Ovary (tissue), 9 donors: ENCODE results near the gene DDX54. TPM values are rescaled to one million over a fixed set of nuclear protein-coding genes. Genes with fewer than 3 reads are reported as not detected.

Source experiments
- DNase-seq, 5 donors: peaks; one replicate each; pipeline ENCODE4 v3.0.0-alpha.2; 2019 to 2020
- H3K27ac ChIP-seq, 2 donors: fragments of 200-600 bp; one replicate each; pipeline versions ENCODE4 v1.5.1 to v1.8.0; 2019 to 2022
- H3K27me3 ChIP-seq: fragments of 200-600 bp; one replicate; pipeline ENCODE4 v1.8.0; 2022
- H3K36me3 ChIP-seq: fragments of 200-600 bp; sonication (generic); one replicate; pipeline ENCODE4 v1.5.1; 2019
- H3K4me1 ChIP-seq: one replicate; pipeline ENCODE4 v1.8.1; 2013; ENCODE audit warnings: mild to moderate bottlenecking, moderate library complexity; ENCODE audit not compliant: insufficient read depth
- H3K4me3 ChIP-seq: fragments of 200-600 bp; sonication (generic); one replicate; pipeline ENCODE4 v1.5.1; 2017
- H3K9me3 ChIP-seq, 2 donors: fragments of 200-600 bp in 1 of 2; sonication (generic) in 1 of 2; one replicate each; pipeline versions ENCODE4 v1.5.1 to v1.8.1; 2013 to 2019; ENCODE audit warnings: mild to moderate bottlenecking in 1 of 2, moderate library complexity in 1 of 2
- CTCF ChIP-seq, 3 donors: fragments of 450-650 bp in 2 of 3; fragments of 200-600 bp in 1 of 3; IDR thresholded peaks; one replicate each; pipeline versions ENCODE4 v1.5.1 to v1.8.0; 2016 to 2022; ENCODE audit warnings: antibody characterized with exemption in 3 of 3, mild to moderate bottlenecking in 1 of 3
- EP300 ChIP-seq: sonication (generic); formaldehyde crosslinking; IDR thresholded peaks from one replicate; pipeline ENCODE4 v1.6.1; 2017; ENCODE audit warnings: antibody characterized with exemption
- POLR2A ChIP-seq: fragments of 450-650 bp; IDR thresholded peaks from one replicate; pipeline ENCODE4 v1.6.1; 2017; ENCODE audit warnings: antibody characterized with exemption, mild to moderate bottlenecking, moderate library complexity
- whole genome bisulfite sequencing, 3 donors: extraction: QIAGEN DNeasy Blood & Tissue Kit in 1 of 3; methylation state at CpG; one replicate each; pipeline versions ENCODE4 v1.1.5 to v1.1.7; 2013 to 2017; 5-methylcytosine and 5-hydroxymethylcytosine counted together
- intact Hi-C, 4 donors: fragments of 100-400 bp; cut with DNase I; formaldehyde crosslinking; loops; one replicate each; pipeline versions ENCODE4 v1.11.0 to v1.15.1; 2022 to 2023
- polyA plus RNA-seq, 2 donors: library from polyadenylated mRNA; stranded (reverse); fragments of 200-250 nt in 1 of 2; fragments of 350-450 nt in 1 of 2; fragmentation: Illumina TruSeq in 1 of 2; extraction: RNeasy Lipid Tissue Mini Kit (QIAGEN cat#74804) in 1 of 2; gene quantifications; one replicate each; pipeline ENCODE4 v1.2.3, GENCODE V29; 2013 to 2014
- total RNA-seq, 7 donors: library from RNA; depleted of rRNA in 2 of 7; stranded (reverse); fragments of >200 nt in 2 of 7; fragmentation: NEBNext Ultra II Directional in 3 of 7; extraction: Animal tissue kit (Norgen Biotek cat#: 25700) in 3 of 7; gene quantifications; one replicate each; pipeline versions ENCODE4 v1.1.0 to v1.2.4, GENCODE V29; 2016 to 2023
- donor health status: DM: no; HTN: no; CAD: no; lungs with moderate emphysema.
- donor health status: DM: no; HTN: no; CAD: no.
- donor health status: Bipolar disorder and iron deficiency.
- donor health status: DM: yes; HTN: yes; CAD: no.
- donor health status: DM: no; HTN: no; CAD: no.
- donor health status: DM: yes; HTN: yes; CAD: no.

DDX54 gene
- total and polyA plus RNA-seq, 9 donors: 10.8 to 77.5 (median 59.4) TPM

GRCh38 chr12:113162102-113163029, 22.9 kb downstream of the DDX54 start:
- H3K27me3 ChIP-seq: no peaks in the 10 kb centered on the region
- no peak for DNase-seq
- TF ChIP-seq POLR2A (no peak), CTCF (IDR thresholded peaks at IDR 0.05) (no peak), EP300 (no peak)
- no peaks in the 10 kb centered on the region for H3K4me1 ChIP-seq
- no peaks in the 10 kb centered on the region for H3K9me3 ChIP-seq
- no peak overlapping the region for H3K27ac ChIP-seq
- WGBS, 3 donors: 82 to 86% (median 84%) methylated on average over 25 of the region's 25 CpGs
- H3K36me3 ChIP-seq: no peaks in the 10 kb centered on the region
- no peak overlapping the region for H3K4me3 ChIP-seq
- intact Hi-C loops: loop anchor here in 1 of 4 donors (10.0 kb wide), 1 partner anchor 118 kb away; no protein-coding TSS in a partner anchor

DNA sequence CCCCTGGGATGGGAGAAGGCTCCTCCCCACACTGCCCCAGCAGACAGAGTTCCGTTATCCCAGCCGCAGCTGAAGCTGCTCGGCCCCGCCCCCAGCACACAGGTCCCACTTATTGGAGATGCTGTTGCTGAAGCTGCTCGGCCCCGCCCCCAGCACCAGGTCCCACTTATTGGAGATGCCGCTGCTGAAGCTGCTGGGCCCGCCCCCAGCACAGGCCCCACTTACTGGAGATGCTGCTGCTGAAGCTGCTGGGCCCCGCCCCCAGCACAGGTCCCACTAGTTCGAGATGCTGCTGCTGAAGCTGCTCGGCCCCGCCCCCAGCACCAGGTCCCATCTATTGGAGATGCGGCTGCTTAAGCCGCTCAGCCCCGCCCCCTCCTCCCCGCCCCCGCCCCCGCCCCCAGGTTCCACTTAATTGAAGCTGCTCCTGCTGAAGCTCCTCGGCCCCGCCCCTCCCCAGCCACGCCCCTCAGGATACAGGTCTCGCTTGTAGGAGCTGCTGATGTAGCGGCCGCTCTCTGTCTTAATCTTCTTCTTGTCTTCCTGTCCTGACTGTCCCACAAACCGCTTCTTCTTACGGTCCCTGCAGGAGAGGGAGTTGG, 23.8 kb downstream of the DDX54 start:
- DNase-seq: no peak
- WGBS, 3 donors: 72 to 74% (median 73%) methylated on average over 24 to 26 of the region's 26 CpGs
- Histone ChIP-seq H3K27ac (no peak overlapping the region), H3K27me3 (no peaks in the 10 kb centered on the region), H3K36me3 (no peaks in the 10 kb centered on the region), H3K4me3 (no peak overlapping the region), H3K4me1 (no peaks in the 10 kb centered on the region), H3K9me3 (no peaks in the 10 kb centered on the region)
- TF ChIP-seq CTCF (IDR thresholded peaks at IDR 0.05) (no peak), POLR2A (no peak), EP300 (no peak)
- intact Hi-C loops: loop anchor here in 1 of 4 donors (10.0 kb wide), 1 partner anchor 117 kb away; no protein-coding TSS in a partner anchor

DNA sequence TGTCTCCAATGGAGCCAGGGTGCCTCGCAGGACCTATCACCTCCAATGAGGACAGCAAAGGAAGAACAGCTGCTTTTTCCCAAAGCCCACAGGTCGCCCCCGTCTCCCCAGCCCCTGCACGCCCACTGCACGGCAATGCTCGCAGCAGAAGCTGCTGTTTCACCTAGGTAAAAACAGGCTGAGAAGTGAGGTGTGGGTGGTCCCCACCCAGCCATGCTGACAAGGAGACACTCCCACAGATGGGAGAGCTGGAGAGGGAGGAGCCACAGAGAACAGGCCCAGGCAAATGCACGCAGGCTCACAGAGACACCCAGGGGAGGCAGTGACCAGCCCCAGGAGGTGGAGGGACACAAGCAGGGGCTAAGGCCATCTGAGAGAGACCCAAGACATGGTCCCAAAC, 25.3 kb downstream of the DDX54 start:
- Histone ChIP-seq H3K36me3 (no peaks in the 10 kb centered on the region), H3K27me3 (no peaks in the 10 kb centered on the region), H3K4me1 (no peaks in the 10 kb centered on the region), H3K9me3 (no peaks in the 10 kb centered on the region), H3K4me3 (no peak overlapping the region), H3K27ac (no peak overlapping the region)
- WGBS, 3 donors: 85 to 90% (median 88%) methylated on average over 7 of the region's 7 CpGs
- no peak for TF ChIP-seq POLR2A
- TF ChIP-seq CTCF (IDR thresholded peaks at IDR 0.05): no peak
- intact Hi-C loops: loop anchor here in 1 of 4 donors (10.0 kb wide), 1 partner anchor 115 kb away; no protein-coding TSS in a partner anchor
- DNase-seq: no peak

DNA sequence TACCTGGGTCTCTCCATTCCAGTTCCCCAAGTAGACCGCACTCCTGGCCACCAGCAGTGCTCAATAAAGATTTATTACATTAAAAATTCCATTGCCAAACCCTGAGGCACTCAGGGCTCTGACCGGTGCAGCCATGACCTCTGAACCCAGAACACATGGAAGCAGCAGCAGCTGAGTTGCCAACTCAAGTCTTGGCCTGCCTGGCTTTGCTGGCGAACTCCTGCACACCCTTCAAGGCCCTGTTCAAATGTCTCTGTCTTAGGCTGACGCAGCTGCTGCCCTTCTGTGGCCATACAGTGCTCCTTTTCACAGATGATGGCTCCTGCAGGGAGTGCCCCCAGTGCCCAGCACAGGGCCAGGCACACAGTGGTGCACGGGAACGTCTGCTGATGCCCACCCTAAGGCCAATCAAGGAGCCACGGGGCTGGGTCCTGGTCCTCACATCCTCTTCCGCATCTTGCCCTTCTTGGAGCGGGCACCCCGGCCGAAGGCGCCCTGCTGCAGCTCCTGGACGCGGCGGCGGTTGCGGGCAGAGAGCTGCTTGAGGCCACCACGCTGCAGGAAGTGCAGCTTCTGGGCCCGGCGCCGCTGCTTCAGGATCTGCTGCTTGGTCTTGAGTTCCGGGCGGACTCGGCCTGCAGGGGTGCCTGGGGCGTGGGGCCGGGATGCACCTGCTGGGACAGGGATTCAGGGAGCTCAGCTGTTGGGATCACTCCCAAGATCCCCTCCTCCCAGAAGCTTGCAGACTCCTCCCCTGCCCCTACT, 26.7 kb downstream of the DDX54 start:
- Histone ChIP-seq H3K27ac (no peak overlapping the region), H3K27me3 (no peaks in the 10 kb centered on the region), H3K36me3 (no peaks in the 10 kb centered on the region), H3K4me1 (no peaks in the 10 kb centered on the region), H3K4me3 (no peak overlapping the region), H3K9me3 (no peaks in the 10 kb centered on the region)
- no peak for DNase-seq
- 92 to 94% (median 92%) methylated on average over 24 to 26 of the region's 26 CpGs for WGBS, 3 donors
- intact Hi-C loops: no loop called here
- no peak for TF ChIP-seq EP300
- no peak for TF ChIP-seq POLR2A
- no peak for TF ChIP-seq CTCF (IDR thresholded peaks at IDR 0.05)
